Measurements from ENCODE around the gene PTBP3. TPM values are rescaled to one million over a fixed set of nuclear protein-coding genes. Genes with fewer than 3 reads are reported as not detected.

PTBP3 gene
- total and polyA plus RNA-seq, 2 of the 13 experiments (the other 11 are each of a cell fraction or from before 2014, with no cell fraction given): 52.8 to 61.1 TPM

GRCh38 chr9:112379177-112380101 lies 46.0 kb upstream of the PTBP3 start (continued):
- TF ChIP-seq ZNF564 (CRISPR knock-in tag; IDR thresholded peaks at IDR 0.05) (peak; percentile 73; the same call in 1 of the 2 replicates), ZSCAN12 (CRISPR knock-in tag; IDR thresholded peaks at IDR 0.05) (peak; percentile 33; the same call in 1 of the 2 replicates), NR2F2 (IDR thresholded peaks at IDR 0.05; ENCODE audit: borderline replicate concordance, low read depth) (no peak), ZNF383 (CRISPR knock-in tag; IDR thresholded peaks at IDR 0.05; ENCODE audit: borderline replicate concordance) (no peak), RAD51 (IDR thresholded peaks at IDR 0.05; ENCODE audit: borderline replicate concordance) (no peak), NR2F1 (CRISPR knock-in tag; IDR thresholded peaks at IDR 0.05) (no peak), NFAT5 (CRISPR knock-in tag; IDR thresholded peaks at IDR 0.05) (peak; percentile 85; the same call in 1 of the 2 replicates)
- TF ChIP-seq, protein P1, sequence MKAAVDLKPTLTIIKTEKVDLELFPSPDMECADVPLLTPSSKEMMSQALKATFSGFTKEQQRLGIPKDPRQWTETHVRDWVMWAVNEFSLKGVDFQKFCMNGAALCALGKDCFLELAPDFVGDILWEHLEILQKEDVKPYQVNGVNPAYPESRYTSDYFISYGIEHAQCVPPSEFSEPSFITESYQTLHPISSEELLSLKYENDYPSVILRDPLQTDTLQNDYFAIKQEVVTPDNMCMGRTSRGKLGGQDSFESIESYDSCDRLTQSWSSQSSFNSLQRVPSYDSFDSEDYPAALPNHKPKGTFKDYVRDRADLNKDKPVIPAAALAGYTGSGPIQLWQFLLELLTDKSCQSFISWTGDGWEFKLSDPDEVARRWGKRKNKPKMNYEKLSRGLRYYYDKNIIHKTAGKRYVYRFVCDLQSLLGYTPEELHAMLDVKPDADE (CRISPR knock-in tag; IDR thresholded peaks at IDR 0.05): 0 out of 2 replicates have a peak, but pooled peaks have one; percentile 24
